ENCODE results near the gene ZNF280B.

GRCh38 chr22:22467112-22467511, 41.4 kb downstream of the ZNF280B start:
- TF ChIP-seq CTCF (conservative IDR thresholded peaks at IDR 0.05; ENCODE audit: low read depth, low read length): no peak
- TF ChIP-seq EZH2phosphoT487 (IDR thresholded peaks at IDR 0.05; ENCODE audit: borderline replicate concordance, low read length): no peak
- no peak for TF ChIP-seq EZH2 (IDR thresholded peaks at IDR 0.05; ENCODE audit: low read length, unreplicated experiment)
